Placental pericyte (primary cell): Measurements from ENCODE around the gene SERTAD3. TPM values are rescaled to one million over a fixed set of nuclear protein-coding genes. Genes with fewer than 3 reads are reported as not detected.

Source experiments
- small RNA-seq: library from RNA; depleted of rRNA; stranded (forward); fragments of <200 nt; gene quantifications from one replicate; pipeline ENCODE3, GENCODE V24; 2012; ENCODE audit warnings: low replicate concordance
- total RNA-seq: library from RNA; depleted of rRNA; stranded (reverse); fragments of >200 nt; gene quantifications from 2 replicates; pipeline ENCODE4 v1.2.3, GENCODE V29; 2012

SERTAD3 gene, protein sequence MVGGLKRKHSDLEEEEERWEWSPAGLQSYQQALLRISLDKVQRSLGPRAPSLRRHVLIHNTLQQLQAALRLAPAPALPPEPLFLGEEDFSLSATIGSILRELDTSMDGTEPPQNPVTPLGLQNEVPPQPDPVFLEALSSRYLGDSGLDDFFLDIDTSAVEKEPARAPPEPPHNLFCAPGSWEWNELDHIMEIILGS
- 38.5 and 50.3 TPM in 2 replicates for total RNA-seq

DNA sequence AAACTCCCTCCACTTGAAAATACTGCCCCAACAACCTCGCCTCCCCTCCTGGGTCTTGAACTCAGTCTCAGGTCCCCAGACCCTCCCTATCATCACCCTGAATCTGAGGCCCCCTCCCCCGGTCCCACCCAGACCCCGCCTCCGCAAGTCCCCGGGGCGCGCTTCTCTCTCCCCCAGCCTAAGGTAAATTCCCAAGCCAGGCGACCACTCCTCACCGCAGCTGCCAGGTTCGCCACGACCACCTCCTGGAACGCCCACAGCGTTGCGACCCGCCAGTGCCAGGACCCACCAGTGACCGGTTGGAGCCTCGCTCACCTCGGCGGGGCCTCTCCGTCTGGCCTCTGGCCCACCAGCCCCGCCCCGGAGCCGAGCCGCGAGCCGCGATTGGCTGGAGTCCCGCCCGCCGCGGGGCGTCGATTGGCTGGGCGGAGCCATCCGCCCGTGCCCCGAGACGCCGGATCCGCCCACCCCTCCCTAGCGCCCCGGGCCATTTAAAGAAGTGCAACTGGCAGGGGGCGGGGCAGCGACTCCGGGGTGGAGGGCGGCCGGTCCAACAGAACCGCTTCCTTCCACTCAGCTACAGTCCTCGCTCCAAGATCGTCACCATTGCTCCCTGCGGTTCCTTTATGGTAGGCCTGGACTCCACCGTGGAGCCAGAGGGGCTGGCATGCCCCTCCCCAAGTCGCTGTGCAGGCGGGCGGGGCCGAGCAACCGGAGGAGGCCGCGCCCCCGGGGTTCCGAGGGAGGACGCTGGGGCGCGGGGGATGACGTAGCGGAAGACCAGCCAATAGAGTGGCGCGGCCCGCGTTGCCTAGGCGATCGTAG lies at the start of gene SERTAD3:
Gene SERTAD3, minus strand, starts transcription at position 336 of the 825 bp plus-strand sequence. CDS start 2,255 bp downstream, outside the sequence.

DNA sequence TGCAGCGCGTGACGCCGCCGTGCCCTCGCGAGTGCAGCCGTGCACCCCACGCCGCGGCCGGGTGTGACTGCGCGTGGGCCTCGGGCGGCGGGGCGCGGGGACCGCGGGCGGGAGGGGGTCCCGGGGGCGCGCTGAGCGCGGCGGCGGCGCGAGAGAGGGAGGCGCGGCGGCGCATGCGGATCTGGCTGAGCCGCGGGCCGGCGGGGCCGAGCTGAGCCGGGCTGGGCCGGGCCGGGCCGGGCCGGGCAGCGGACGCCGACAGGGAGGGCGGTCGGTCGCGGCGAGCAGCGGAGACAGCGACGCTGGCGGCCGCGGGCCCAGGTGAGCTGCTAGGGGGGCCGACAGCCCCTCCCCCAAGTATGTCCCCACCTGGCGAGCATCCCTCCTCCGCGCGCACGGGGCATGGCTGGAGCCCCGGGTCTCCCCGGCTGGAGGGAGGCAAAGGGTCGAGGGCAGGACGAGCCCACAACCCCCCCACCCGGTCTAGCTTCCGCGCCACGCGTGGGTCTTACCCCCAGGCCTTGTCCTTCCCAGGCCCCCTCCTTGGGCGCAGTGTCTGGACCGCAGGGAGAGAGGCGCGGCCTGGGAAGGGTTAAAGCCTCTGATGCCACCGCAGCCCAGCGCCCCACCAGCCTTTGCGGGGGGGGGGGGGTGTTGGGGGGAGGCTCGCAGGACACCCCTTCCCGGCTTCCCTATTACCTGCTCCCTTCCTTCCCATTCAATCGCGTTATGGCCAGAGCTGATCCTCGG lies 23.0 kb upstream of the SERTAD3 start, which contains the start of gene SPTBN4:
Gene SPTBN4, plus strand, starts transcription at position 17 of the 750 bp plus-strand sequence. CDS start 5,621 bp downstream, outside the sequence.

DNA sequence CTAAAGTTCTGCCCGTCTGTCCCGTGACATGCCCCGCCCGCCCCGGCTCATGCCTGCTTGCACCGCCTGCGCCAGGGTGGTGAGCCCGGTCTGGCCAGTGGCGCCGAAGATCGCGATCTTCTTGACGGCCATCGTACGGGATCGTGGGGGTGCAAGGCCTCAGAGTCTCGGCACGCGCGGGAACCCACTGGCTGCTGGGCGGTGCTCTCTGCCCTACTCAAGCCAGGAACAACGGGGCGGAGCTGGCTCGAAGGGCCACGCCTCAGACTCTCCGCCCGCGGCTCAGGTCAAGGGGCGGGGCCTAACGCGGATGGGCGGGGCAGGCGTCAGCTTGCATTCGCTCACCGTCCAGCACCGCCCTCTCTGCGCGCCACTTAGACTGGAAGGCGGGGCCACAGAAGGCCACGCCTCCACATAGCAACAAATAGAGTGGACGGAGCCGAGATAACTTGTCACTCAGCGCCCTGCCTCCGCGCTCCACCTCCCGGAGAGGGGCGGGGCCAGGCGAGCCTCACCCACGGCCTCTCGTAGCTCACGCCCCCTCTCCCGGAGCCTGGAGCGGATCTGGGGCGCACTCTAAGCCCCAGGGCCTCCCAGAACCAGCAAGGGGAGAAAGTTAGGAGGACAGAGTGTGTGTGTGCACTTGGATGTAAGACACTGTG lies 21.6 kb upstream of the SERTAD3 start, which contains the start of gene BLVRB:
Gene BLVRB, minus strand, starts transcription at position 189 of the 662 bp plus-strand sequence. Its CDS starts 57 bp downstream, at position 132.

DNA sequence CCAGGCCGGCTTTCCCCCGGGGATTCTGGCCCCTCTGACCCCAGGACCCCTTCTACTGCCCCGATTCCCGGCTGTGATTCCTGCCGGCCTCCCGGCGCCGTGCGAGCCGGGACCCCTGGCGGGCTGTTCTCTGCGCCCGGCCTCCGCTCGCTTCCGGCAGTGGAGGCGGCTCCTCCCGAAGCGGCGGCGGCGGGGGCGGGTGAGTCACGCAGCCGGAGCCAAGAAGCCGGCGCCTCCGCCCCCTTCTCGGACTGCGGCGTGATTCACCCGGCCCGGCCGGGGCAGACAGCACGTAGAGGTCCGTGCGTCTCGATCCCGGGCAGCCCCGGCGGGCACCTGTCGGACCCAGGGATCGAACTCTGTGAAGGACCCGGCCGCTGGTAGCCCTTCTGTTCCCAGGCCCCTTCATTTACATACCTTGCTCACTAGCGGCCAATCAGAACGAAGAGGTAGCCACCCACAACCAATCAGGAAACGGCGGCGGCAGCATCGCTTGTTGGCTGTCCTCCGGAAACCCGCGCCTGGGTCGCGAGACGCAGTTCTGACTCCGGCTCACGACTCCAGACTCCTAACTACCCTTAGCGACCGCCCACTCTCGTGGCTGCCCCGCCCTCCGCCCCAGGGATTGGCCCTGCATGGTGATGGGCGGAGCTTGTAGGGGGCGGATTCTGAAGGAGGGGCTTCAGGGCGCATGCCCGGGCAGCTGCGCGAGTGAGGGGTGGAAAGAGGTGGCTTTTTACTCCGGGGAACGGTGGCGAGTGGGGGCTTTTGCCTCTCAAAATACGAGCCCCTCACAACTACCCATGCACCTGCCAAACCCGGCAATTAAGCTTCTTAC lies 18.5 kb downstream of the SERTAD3 start, which contains the start of gene SERTAD1:
Gene SERTAD1, minus strand, starts transcription at position 543 of the 838 bp plus-strand sequence. CDS start 2,446 bp downstream, outside the sequence.

DNA sequence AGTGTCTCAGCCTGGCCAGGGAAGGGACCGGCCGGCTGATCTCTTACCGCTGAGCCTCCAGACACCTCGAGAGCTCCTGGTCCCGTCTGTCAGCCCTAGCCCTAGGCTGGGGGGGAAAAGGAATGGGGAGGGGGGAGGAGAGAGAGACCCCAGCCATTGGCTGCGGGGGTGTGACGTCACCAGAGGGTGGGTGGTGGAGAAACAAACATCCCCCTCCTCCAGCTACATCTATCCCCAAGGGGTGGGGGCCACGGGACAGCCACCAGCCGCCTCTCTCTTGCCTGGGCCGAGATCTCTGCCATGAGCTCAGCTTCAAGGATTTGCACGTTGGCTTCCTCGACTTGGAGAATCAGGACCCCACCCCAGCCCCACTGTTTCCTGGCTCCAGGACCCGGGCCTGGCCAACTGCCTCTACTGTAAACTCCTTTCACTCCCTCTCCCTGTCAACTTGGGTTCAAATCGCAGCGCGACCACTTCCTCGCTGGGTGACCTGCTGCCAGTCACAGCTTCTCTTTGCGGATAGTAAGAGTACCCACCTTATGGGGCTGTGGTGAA lies 30.8 kb downstream of the SERTAD3 start, which contains the start of gene PRX:
Gene PRX, minus strand, starts transcription at position 88 of the 555 bp plus-strand sequence. CDS start 5,446 bp downstream, outside the sequence.

Small RNA genes lying within 50 kb of the gene (small RNA-seq; reads per million reads assigned to genes)
- gene RF00017: not detected

Other genes with a start within 250 kb of the SERTAD3 start
- gene TTC9B, start 226.0 kb downstream of the SERTAD3 start, total RNA-seq: not detected in 2 replicates
- gene CCNP, start 217.6 kb downstream of the SERTAD3 start, total RNA-seq: 0.22 TPM in 1 of 2 replicates, not detected in the other
- 97.2 and 146 TPM in 2 replicates for gene AKT2, start 159.0 kb downstream of the SERTAD3 start, total RNA-seq
- 5.3 and 13.0 TPM in 2 replicates for gene C19orf47, start 95.9 kb downstream of the SERTAD3 start, total RNA-seq
- 163 and 356 TPM in 2 replicates for gene PLD3, start 95.6 kb downstream of the SERTAD3 start, total RNA-seq
- under 0.01 and 0.14 TPM in 2 replicates for gene HIPK4, start 54.2 kb downstream of the SERTAD3 start, total RNA-seq
- 1.3 and 2.8 TPM in 2 replicates for gene PRX, start 31.0 kb downstream of the SERTAD3 start, total RNA-seq
- gene SERTAD1, start 18.3 kb downstream of the SERTAD3 start, total RNA-seq: 17.3 and 31.1 TPM in 2 replicates
- 37.8 and 116 TPM in 2 replicates for gene BLVRB, start 21.4 kb upstream of the SERTAD3 start, total RNA-seq
- gene SPTBN4, start 22.7 kb upstream of the SERTAD3 start, total RNA-seq: 0.14 and 0.66 TPM in 2 replicates
- 14.9 and 26.2 TPM in 2 replicates for gene SHKBP1, start 132.5 kb upstream of the SERTAD3 start, total RNA-seq
- gene LTBP4, start 157.0 kb upstream of the SERTAD3 start, total RNA-seq: 9.7 and 16.6 TPM in 2 replicates
- 36.5 and 40.9 TPM in 2 replicates for gene NUMBL, start 246.3 kb upstream of the SERTAD3 start, total RNA-seq